GM23248 (cell line): Measurements from ENCODE around the gene SLC23A1.

Experiments used
- EZH2 ChIP-seq: fragments of 200-600 bp; sonication (generic); IDR thresholded peaks from 2 replicates; pipeline ENCODE4 v1.6.1; 2018; ENCODE audit warnings: antibody characterized with exemption, mild to moderate bottlenecking; ENCODE audit not compliant: insufficient read depth, poor library complexity, severe bottlenecking
- EZH2phosphoT487 ChIP-seq: fragments of 200-600 bp; sonication (generic); IDR thresholded peaks from 2 replicates; pipeline ENCODE4 v1.6.1; 2018; ENCODE audit warnings: antibody characterized with exemption, moderate library complexity, mild to moderate bottlenecking, low read depth; ENCODE audit not compliant: insufficient read depth

DNA sequence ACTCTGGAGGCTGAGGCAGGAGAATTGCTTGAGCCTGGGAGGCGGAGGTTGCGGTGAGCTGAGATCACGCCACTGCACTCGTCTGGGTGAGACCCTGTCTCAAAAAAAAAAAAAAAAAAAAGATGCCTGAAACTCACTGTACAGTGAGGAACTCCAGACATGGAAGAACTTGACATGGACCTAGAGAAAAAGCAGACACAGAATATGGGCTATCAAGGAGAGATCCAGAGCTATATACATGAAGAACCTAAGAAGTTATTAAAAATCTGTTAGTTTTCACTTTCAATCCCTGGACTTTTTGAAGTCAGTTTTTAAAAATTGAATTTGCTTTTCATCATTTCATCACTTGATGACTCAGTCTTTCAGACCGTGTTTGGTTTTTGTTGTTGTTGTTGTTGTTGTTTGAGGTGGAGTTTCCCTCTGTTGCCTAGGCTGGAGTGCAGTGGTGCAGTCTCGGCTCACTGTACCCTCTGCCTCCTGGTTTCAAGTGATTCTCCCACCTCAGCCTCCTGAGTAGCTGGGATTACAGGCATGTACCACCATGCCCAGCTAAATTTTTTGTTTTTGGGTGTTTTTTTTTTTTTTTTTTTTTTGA lies 21.2 kb downstream of the SLC23A1 start:
- TF ChIP-seq EZH2 (no peak), EZH2phosphoT487 (no peak)
